TTC549 (cell line): ENCODE measurements around the gene PLPP6.

Experiments
- FAIRE-seq: peaks from 2 replicates; lab custom pipeline; 2012; peaks lifted over from hg19 to GRCh38; lab: Jason Lieb, UNC

PLPP6 gene

GRCh38 chr9:4700091-4700490 lies 38.0 kb downstream of the PLPP6 start:
- no peak for FAIRE-seq

DNA sequence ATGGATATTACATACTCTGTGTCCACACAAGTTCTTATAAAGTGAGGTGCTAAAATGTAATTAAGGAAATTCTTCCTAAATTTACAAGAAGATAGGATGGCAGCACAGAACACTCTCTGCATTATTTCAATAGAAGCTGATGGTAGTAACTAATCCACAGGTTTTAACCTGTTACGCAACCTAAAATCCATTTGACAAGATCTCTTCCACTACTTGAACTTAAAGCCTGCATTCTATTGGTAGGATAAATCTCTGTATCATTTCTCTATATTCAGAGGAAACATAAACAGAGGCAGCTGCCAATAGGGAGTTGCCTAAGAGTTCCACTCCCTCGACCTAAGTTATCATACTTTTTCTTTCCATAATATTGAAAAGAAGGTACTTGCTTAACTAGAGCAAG lies 38.8 kb downstream of the PLPP6 start:
- FAIRE-seq, result no peak

- FAIRE-seq, result no peak
These were observed 39.4 kb downstream of the PLPP6 start for GRCh38 chr9:4701526-4701925.

GRCh38 chr9:4704129-4704528 lies 42.0 kb downstream of the PLPP6 start:
- no peak for FAIRE-seq

- no peak for FAIRE-seq
These were observed 43.9 kb downstream of the PLPP6 start for GRCh38 chr9:4706021-4706420.

DNA sequence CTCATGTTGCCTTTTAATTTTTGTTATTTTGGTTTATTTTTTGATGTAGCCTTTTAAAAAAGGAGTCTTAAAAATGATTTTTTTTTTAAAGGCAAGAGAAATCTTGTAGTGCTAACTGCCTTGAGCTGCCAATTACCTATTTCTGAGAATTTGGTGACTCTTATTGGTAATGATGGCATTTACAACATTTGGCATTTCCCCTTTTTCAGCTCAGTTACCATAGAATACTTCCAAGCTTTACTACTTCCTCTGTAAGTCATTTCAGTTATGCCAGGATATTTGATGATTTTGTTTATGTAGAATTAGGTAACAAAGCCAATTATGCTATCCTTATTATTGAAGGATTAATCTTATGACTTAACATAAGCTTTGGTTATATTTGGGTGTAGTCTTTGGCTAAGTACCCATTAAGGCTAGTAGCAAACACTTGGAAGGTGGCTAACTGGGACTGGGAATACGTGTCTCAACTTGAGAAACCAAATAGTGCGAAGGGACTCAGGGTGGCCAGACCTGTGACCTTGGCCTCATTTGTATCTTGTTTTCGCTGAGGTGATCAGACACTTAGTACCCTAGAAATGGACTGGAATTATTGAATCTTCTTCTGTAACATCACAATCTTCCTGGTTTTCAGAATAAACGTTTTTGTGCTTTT lies 45.0 kb downstream of the PLPP6 start:
- no peak for FAIRE-seq

- no peak for FAIRE-seq
These were observed 47.3 kb downstream of the PLPP6 start for GRCh38 chr9:4709380-4709779.

- no peak for FAIRE-seq
These were observed 51.8 kb downstream of the PLPP6 start for GRCh38 chr9:4713849-4714248.

- no peak for FAIRE-seq
These were observed 52.3 kb downstream of the PLPP6 start for GRCh38 chr9:4714266-4715016.
